Endothelial cell of umbilical vein (primary cell): ENCODE measurements around the gene GRIA4. TPM values are rescaled to one million over a fixed set of nuclear protein-coding genes. Genes with fewer than 3 reads are reported as not detected.

Experiments
- BruUV-seq: library from RNA; stranded (reverse); fragments of 400-500 nt; replicated peaks from 2 replicates; lab custom pipeline; 2021; lab: Mats Ljungman, UMichigan
- CTCF ChIA-PET: fragments of 300-600, 350-600 bp; sonication (Branson Sonifier 250); formaldehyde crosslinking; loops from one replicate; lab custom pipeline; 2021; ENCODE audit warnings: antibody characterized with exemption, inconsistent platforms; lab: Charles Lee
- POLR2A ChIA-PET: fragments of 300-600, 350-600 bp; sonication (Branson Sonifier 250); formaldehyde crosslinking; loops from one replicate; lab custom pipeline; 2021; ENCODE audit warnings: antibody characterized with exemption, inconsistent platforms; lab: Charles Lee
- DNase-seq: peaks from one replicate; pipeline ENCODE4 v3.0.0-alpha.2; 2011; ENCODE audit warnings: low read depth, low spot score
- FAIRE-seq: peaks from 2 replicates; lab custom pipeline; 2011; peaks lifted over from hg19 to GRCh38; lab: Jason Lieb, UNC
- H2AFZ ChIP-seq: 2 replicates; pipeline ENCODE4 v1.6.0; 2012; ENCODE audit warnings: low read depth, low read length, control low read depth, inconsistent platforms
- H3K27ac ChIP-seq: 2 replicates; pipeline ENCODE4 v1.5.1; 2011; ENCODE audit warnings: low read depth, mild to moderate bottlenecking, control low read depth, low read length, moderate library complexity; ENCODE audit not compliant: insufficient read depth
- H3K27me3 ChIP-seq, 2 experiments: 2 replicates each; pipeline versions ENCODE4 v1.6.0 to v1.6.1; 2011; ENCODE audit warnings: low read length in 2 of 2, mixed read lengths in 1 of 2; ENCODE audit not compliant: control insufficient read depth in 2 of 2, insufficient read depth in 2 of 2
- H3K36me3 ChIP-seq, 2 experiments: 2 replicates in 1 of 2; 3 replicates in 1 of 2; pipeline ENCODE4 v1.5.1; 2011; ENCODE audit warnings: low read length in 2 of 2, mild to moderate bottlenecking in 1 of 2, moderate library complexity in 1 of 2; ENCODE audit not compliant: control insufficient read depth in 2 of 2, insufficient read depth in 2 of 2; ENCODE audit errors: extremely low read depth in 1 of 2
- H3K4me1 ChIP-seq: 3 replicates; pipeline ENCODE4 v1.5.1; 2011; ENCODE audit warnings: mild to moderate bottlenecking, low read length; ENCODE audit not compliant: control insufficient read depth, insufficient read depth; ENCODE audit errors: extremely low read depth
- H3K4me2 ChIP-seq: 2 replicates; pipeline ENCODE4 v1.6.1; 2011; ENCODE audit warnings: low read length, control low read depth, mixed read lengths; ENCODE audit not compliant: insufficient read depth
- H3K4me3 ChIP-seq, 3 experiments: fragments of 200-600 bp in 1 of 3; sonication (generic), shearing (Covaris generic) in 1 of 3; replicated peaks in 1 of 3; 2 replicates each; pipeline ENCODE4 v1.5.1; 2011 to 2016; ENCODE audit warnings: control low read depth in 3 of 3, low read length in 3 of 3, mild to moderate bottlenecking in 2 of 3, inconsistent platforms in 1 of 3, low read depth in 1 of 3, moderate library complexity in 1 of 3; ENCODE audit not compliant: insufficient read depth in 1 of 3
- H3K79me2 ChIP-seq: 2 replicates; pipeline ENCODE4 v1.6.0; 2012; ENCODE audit warnings: low read length, inconsistent platforms; ENCODE audit not compliant: control insufficient read depth, insufficient read depth
- H3K9ac ChIP-seq: replicated peaks from 2 replicates; pipeline ENCODE3; 2011; ENCODE audit warnings: low read length, control low read depth; ENCODE audit not compliant: insufficient read depth; ENCODE audit errors: extremely low read depth
- H3K9me1 ChIP-seq: replicated peaks from 3 replicates; pipeline ENCODE4 v1.6.0; 2011; ENCODE audit warnings: mild to moderate bottlenecking, low read length; ENCODE audit not compliant: control insufficient read depth, insufficient read depth; ENCODE audit errors: extremely low read depth
- H3K9me3 ChIP-seq: replicated peaks from 2 replicates; pipeline ENCODE4 v1.5.1; 2012; ENCODE audit warnings: low read length, inconsistent platforms; ENCODE audit not compliant: control insufficient read depth, insufficient read depth
- H4K20me1 ChIP-seq: replicated peaks from 2 replicates; pipeline ENCODE3; 2011; ENCODE audit warnings: mild to moderate bottlenecking, low read length; ENCODE audit not compliant: control insufficient read depth, insufficient read depth; ENCODE audit errors: extremely low read depth
- CTCF ChIP-seq, 2 donors: IDR thresholded peaks; 1 replicate in 1 of 2; 2 replicates in 1 of 2; pipeline ENCODE4 v1.5.1; 2011; ENCODE audit warnings: low read length in 2 of 2, mild to moderate bottlenecking in 2 of 2, moderate library complexity in 2 of 2, control low read depth in 1 of 2, inconsistent platforms in 1 of 2, low read depth in 1 of 2; ENCODE audit not compliant: insufficient read depth in 1 of 2; ENCODE audit errors: extremely low read depth in 1 of 2
- EZH2 ChIP-seq: IDR thresholded peaks from 2 replicates; pipeline ENCODE4 v1.6.1; 2012; ENCODE audit warnings: borderline replicate concordance, low read depth, mild to moderate bottlenecking, moderate library complexity, low read length, inconsistent platforms; ENCODE audit not compliant: severe bottlenecking
- FOS ChIP-seq: IDR thresholded peaks from 2 replicates; pipeline ENCODE4 v1.6.1; 2011; ENCODE audit warnings: mild to moderate bottlenecking, low read length, moderate library complexity, borderline replicate concordance; ENCODE audit not compliant: insufficient read depth
- GATA2 ChIP-seq: IDR thresholded peaks from 2 replicates; pipeline ENCODE4 v1.7.0; 2011; ENCODE audit warnings: low read depth, mild to moderate bottlenecking, moderate library complexity, mixed read lengths, low read length; ENCODE audit not compliant: insufficient read length, insufficient read depth
- JUN ChIP-seq: IDR thresholded peaks from 2 replicates; pipeline ENCODE4 v1.6.1; 2011; ENCODE audit warnings: borderline replicate concordance, low read depth; ENCODE audit not compliant: insufficient read length, insufficient read depth
- MAX ChIP-seq: IDR thresholded peaks from 2 replicates; pipeline ENCODE4 v1.6.1; 2011; ENCODE audit not compliant: insufficient read depth, insufficient read length
- MYC ChIP-seq: IDR thresholded peaks from one replicate; pipeline ENCODE4 v1.6.1; 2011; ENCODE audit warnings: mild to moderate bottlenecking, low read depth, low read length
- POLR2A ChIP-seq: IDR thresholded peaks from 2 replicates; pipeline ENCODE4 v1.6.1; 2012; ENCODE audit warnings: low read depth, mild to moderate bottlenecking, control low read depth, low read length
- POLR2AphosphoS5 ChIP-seq: IDR thresholded peaks from 2 replicates; pipeline ENCODE4 v1.6.1; 2012; ENCODE audit warnings: low read depth, mild to moderate bottlenecking, control low read depth, low read length, moderate library complexity; ENCODE audit not compliant: insufficient read depth
- dilution Hi-C: fragments of 300-500 bp; cut with MboI; formaldehyde crosslinking; loops from one replicate; pipeline ENCODE4 v1.15.0; 2019; ENCODE audit warnings: low sequenced_read_pairs; ENCODE audit not compliant: extremely low pct_ligation_motif_present
- intact Hi-C: fragments of 100-400 bp; cut with micrococcal nuclease; formaldehyde crosslinking; loops from one replicate; pipeline ENCODE4 v1.10.0; 2022
- polyA plus RNA-seq, 4 experiments: library from polyadenylated mRNA; depleted of rRNA in 3 of 4; stranded (reverse) in 3 of 4; unstranded in 1 of 4; fragments of >200 nt; gene quantifications; 2 replicates each; pipeline versions ENCODE4 v1.2.1 to v1.2.3, GENCODE V29; 2011 to 2012; ENCODE audit warnings: missing spikeins in 1 of 4
- total RNA-seq: library from RNA; stranded (reverse); gene quantifications from 2 replicates; pipeline ENCODE4 v1.2.3, GENCODE V29; 2021

The GRIA4 gene
- total and polyA plus RNA-seq, 2 donors (not counting 3 experiments of a cell fraction or from before 2014, with no cell fraction given) = not detected

- Histone ChIP-seq H3K27ac (no peak overlapping the region), H3K4me1 (peaks cover 2% of the 10 kb centered on the region), H3K36me3 (no peaks in the 10 kb centered on the region), H3K27me3 (peaks cover 0 to 10% of the 10 kb centered on the region in 2 experiments), H2AFZ (no peak overlapping the region), H3K79me2 (no peaks in the 10 kb centered on the region), H3K4me2 (no peak overlapping the region), H3K9me1 (no peaks in the 10 kb centered on the region), H4K20me1 (no peaks in the 10 kb centered on the region), H3K9me3 (no peaks in the 10 kb centered on the region), H3K4me3 (no peak overlapping the region), H3K9ac (no peak overlapping the region)
- dilution Hi-C loops (no loop called here), intact Hi-C loops (no loop called here)
- ChIA-PET CTCF (interaction anchor here (1.0 to 1.5 kb wide), 2 partner anchors 13 to 46 kb away, joined by 3 read pairs; no protein-coding TSS in a partner anchor), POLR2A (no interaction called here)
- FAIRE-seq (no peak), DNase-seq (no peak)
- BruUV-seq = no TSS peak
- TF ChIP-seq MYC (no peak), GATA2 (no peak), MAX (no peak), POLR2A (no peak), FOS (no peak)
Observed at GRCh38 chr11:105906517-105906916, 296.6 kb downstream of the GRIA4 start.

- Histone ChIP-seq H2AFZ (no peak overlapping the region), H3K9ac (no peak overlapping the region), H4K20me1 (no peaks in the 10 kb centered on the region), H3K79me2 (no peaks in the 10 kb centered on the region), H3K27ac (no peak overlapping the region), H3K9me1 (no peaks in the 10 kb centered on the region), H3K4me2 (no peak overlapping the region), H3K4me1 (peaks cover 2% of the 10 kb centered on the region), H3K36me3 (no peaks in the 10 kb centered on the region), H3K27me3 (peaks cover 0 to 10% of the 10 kb centered on the region in 2 experiments), H3K9me3 (no peaks in the 10 kb centered on the region), H3K4me3 (no peak overlapping the region)
- ChIA-PET CTCF (interaction anchor here (1.0 to 1.5 kb wide), 3 partner anchors 14 to 45 kb away, joined by 3 read pairs; no protein-coding TSS in a partner anchor), POLR2A (no interaction called here)
- no peak for FAIRE-seq
- intact Hi-C loops (no loop called here), dilution Hi-C loops (no loop called here)
- DNase-seq = no peak
- no TSS peak for BruUV-seq
- TF ChIP-seq MYC (no peak), JUN (no peak), POLR2AphosphoS5 (no peak), MAX (no peak), CTCF (IDR thresholded peaks at IDR 0.05; ENCODE audit: extremely low read depth in 1 of 2, insufficient read depth in 1 of 2, low read depth in 1 of 2, low read length in 2 of 2) (no peak), GATA2 (no peak), EZH2 (no peak), POLR2A (no peak), FOS (no peak)
Observed at GRCh38 chr11:105907319-105907718, 297.4 kb downstream of the GRIA4 start.
